GM19025 (cell line): ENCODE results near the gene BICD2.

Experiments
- ATAC-seq: cut with Tn5 transposase; IDR thresholded peaks from one replicate; pipeline ENCODE4 v1.9.1; 2021; ENCODE audit warnings: mild to moderate bottlenecking, low read depth, moderate library complexity; ENCODE audit not compliant: unreplicated experiment

The BICD2 gene

DNA sequence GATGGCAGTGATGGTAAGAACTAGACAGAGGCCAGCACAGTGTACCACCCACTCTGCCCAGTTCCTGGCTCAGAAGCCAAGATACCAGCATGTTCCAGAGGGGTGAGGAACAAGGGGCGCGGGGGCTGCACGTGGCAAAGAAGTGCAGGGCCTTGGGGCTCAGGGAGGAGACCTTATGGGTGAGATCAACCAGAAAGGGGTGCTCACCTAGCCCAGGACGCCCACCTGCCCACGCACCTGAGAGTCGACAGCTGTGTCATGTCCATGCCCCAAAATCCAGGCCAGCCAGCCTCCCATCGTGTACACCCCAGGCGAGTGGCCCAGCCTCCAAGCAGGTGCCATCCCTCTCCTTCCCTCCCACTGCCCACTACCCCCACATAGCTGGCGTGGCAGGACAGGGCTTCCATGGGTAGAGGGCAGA, 34.9 kb downstream of the BICD2 start:
- no peak for ATAC-seq

DNA sequence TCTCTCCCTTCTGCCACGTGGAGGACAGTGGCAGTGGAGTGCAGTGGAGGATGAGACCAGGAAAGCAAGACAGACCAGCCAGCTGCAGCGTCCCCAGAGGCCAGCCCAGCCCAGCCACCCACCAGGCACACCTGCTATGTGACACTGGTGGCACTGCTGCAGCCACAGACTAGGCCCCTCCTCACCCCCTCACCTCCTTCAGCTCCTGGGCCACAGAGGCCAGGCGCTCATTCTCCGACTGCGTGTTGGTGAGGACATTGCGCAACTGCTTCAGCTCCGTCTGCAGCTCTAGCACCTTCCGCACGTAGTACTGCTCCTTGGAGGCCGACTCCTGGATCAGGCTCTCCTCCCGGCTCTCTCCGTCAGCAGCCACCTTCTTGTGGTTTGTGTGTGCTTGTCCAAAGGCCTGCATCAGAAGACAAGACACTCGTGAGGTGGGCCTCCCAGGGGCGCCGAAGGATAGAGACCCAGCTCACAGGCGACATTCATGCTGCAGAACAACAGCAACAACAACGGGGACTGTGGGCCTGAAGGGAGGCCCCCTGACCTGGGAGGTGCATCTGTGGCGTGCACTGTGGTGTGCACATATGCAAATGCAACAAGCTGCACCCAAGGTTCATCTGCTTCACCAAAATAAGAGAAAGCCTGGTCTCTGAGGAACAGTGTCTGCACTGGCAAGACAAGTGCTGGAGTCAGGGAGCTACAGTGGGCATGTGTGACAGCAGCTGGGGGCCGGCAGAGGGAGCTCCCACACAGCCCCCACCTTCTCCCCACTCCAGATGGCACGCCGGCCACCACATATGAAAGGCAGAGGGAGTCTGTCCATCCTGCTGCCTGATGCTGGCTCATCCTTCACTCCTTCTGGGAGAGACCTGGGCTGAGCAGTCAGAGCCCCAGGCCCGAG, 35.5 kb downstream of the BICD2 start:
- ATAC-seq = peak; percentile 89

DNA sequence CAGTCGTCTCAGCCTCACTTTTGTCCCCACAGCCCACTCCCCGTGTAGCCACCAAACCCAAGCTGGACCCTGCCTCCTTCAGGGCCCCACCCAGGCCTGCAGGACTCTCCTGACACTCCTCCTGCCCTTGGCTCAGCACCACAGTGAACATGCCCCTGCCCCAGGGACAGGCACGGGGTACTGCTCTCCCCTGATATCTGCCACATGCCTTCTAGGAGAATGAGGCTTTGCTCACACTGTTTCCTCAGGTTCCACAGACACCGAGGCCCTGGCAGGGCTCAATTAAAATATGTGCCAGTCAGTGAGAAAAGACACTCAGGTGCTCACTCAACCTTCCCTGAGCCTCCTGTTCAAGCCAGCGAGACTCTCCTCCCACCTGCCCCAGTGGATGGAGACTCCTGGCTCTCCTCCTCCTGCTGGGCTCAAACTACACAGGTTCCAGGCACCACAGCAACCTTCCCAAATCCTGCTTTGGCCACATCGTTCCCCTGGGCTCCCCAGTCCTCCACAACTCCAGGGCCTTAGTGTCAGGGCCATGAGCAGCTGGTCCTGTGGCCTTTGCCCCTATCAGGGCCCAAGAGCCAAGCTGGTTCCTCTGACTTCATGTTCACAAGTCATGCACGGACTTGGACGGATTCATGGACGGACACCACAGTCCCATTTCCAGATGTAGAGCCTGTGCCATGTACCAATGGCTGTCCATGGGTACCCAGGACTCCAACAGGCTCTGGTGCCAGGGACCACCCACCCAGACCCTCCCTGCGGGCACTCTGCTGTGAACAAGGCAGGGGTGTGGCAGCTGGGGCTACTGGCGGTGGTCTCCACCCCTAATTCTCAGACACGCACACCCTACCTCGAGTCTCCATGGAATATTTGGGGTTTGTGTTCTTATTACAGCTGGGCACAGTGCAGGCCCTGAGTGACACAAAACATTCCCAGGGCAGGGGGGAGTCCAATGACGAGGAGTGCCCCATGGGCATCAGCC, 36.6 kb downstream of the BICD2 start:
- ATAC-seq = no peak

DNA sequence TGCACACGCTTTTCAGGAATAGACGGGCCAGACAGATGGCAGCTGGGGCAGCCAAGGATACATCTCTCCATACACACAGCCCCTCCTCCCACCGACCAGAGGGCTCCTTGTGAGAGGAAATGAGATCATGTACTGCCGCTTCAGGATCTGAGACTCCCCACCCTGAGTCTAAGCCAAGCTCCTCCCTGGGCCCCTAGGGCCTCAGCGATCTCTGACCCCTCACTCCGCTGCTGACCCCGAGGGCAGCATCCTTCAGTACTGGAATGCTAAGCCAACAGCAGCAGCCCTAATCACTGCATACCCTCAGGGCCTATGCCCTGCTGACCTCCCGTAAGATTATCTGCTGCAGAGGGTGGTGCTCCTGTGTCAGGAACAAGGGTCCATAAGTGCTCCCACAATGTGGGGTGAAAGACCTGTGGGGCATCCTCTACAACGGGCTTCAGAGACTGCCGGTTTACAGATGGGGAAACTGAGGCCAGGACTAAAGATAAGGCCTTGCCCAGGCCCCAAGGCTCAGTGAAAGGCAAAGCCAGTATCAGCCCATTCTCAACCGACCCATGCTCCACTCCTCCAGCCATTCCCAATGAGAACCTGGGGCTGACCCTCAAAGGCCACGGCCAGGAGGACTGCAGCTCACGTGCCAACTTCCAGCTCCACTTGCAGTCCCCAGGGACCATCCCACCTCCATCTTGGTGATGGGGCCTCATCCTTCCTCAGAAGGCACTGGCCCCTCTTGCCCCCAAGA, 37.5 kb downstream of the BICD2 start:
- no peak for ATAC-seq

- no peak for ATAC-seq
Observed at GRCh38 chr9:92726348-92726747, 38.3 kb downstream of the BICD2 start.

- no peak for ATAC-seq
Observed at GRCh38 chr9:92725766-92726165, 38.9 kb downstream of the BICD2 start.

- ATAC-seq = no peak
Observed at GRCh38 chr9:92725266-92725545, 39.4 kb downstream of the BICD2 start.

GRCh38 chr9:92724528-92725265, 39.9 kb downstream of the BICD2 start:
- ATAC-seq = no peak

- ATAC-seq = no peak
Observed at GRCh38 chr9:92723801-92724323, 40.8 kb downstream of the BICD2 start.

DNA sequence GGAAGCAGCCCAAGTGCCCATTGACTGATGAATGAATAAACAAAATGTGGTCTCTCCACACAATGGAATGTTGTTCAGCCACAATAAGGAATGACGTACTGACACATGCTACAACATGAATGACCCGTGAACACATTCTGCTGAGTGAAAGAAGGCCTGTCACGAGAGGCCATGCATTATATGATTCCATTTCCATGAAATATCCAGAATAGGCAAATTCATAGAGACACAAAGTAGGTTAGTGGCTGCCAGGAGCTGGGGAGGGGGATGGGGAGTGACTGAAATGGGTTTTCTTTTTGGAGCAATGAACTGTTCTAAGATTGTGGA, 41.4 kb downstream of the BICD2 start:
- no peak for ATAC-seq

DNA sequence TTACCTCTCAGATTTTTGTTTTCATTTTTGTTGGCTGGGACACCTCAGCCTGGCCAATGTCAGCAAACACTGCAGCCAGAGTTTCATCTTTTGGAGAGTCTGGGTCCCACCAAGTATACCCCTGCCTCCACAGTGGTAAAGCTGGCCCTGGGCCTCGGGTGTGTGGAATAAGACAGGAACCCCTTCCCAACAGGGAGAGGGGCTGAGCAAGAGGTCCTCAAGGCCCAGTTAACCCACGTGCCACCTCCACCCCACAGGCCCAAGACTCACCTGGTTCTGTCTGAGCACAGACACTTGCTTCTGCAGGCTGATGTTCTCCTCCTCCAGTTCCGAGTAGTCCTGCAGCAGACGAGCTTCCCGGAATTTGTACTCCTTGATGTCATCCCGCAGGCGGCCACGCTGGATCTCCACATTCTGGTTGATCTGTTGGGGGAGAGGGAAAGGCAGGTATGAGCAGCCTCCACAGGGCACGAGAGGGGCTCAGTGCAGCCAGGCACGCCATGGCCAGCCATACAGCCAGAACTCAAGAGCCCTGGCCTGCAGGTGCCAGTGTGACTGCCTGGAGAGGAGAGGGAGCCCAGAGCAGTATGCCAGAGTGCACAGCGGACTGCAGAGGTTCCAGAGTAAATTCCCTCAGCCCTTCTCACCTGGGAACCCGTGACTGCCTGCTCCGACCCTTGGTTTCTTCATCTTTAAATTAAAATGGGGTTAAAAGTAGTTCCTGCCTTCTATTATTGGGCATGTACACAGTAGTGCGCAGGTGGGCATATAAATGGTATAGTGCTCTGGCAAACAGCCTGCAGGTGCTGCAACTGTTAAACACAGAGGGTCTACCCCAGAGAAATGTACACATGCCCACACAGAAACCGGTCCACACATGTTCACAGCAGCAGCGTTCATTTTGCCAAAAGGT, 42.0 kb downstream of the BICD2 start:
- ATAC-seq = no peak

DNA sequence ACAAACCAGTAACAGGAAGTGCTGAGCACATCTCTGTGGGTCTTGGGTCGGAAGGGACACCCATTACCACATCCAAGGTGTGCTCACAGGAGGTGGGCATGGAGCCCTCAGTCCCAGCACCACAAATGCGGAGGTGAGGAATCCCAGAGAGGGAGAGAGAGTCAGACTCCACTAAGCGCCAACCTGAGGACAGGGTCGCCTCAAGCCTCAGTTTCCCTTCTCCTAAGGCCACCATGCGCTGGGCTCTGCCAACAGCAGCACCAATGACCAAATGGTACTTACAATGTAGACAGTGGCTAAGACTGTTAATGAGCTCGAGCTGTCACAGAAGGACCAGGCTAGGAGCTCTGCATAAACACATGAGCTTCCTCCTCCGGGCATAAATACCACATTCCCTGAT, 43.1 kb downstream of the BICD2 start:
- no peak for ATAC-seq

DNA sequence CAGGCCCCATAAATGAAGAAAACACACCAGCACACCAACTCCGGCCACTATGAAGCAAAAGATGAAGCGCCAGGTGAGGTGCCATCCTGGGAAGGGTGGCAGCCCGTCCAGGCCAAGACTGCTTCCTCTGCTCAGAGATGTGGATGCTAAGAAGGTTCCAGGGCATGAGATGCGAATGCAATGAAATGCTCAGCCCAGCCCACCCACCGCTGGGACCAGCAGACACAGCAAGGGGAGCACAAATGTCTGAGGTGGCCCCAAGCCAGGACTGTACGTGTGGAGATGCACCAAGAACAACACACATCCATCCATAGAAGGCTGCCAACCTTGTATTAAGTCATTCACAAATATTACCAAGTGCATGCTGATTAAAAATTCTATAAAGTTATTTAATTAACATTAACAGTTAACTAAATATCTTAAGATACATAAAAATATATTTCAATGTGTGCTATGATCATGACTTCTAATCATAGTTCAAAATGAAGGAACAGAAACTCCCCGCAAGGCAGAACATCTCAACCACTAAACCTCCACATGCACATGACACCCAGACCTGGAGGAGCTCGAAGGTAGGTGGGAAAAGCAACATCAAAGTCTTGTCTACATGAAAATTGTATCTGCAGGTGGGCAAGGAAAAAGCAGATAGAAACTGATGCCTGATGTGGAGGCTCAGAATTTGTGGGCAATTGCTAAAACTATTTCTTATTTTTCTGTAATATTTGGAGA, 43.7 kb downstream of the BICD2 start:
- no peak for ATAC-seq

DNA sequence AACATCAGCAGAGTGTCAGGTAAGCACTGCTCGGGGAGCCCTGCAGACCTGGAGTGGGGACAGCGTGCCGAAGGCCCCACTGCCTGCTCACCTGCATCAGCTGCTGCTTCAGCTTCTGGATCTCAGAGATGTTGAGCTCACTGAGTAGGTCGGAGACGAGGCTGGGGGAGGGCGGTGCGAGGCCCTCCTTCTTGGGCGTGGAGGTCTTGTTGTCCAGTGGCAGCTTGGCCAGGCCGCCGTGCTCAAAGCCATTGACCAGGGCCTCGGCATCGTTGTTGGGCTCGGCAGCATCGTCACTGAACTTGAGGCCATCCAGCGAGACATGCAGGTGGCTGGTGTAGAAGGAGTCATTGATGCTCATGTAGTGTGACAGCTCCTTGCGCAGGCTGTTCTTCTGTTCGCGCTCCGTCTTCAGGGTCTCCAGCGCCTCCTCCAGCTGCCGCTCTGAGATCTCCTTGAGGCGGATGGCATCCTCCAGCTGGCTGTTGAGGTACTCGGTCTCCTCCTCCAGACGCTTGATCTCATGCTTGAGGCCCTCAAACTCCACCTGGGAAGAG, 44.3 kb downstream of the BICD2 start:
- no peak for ATAC-seq

DNA sequence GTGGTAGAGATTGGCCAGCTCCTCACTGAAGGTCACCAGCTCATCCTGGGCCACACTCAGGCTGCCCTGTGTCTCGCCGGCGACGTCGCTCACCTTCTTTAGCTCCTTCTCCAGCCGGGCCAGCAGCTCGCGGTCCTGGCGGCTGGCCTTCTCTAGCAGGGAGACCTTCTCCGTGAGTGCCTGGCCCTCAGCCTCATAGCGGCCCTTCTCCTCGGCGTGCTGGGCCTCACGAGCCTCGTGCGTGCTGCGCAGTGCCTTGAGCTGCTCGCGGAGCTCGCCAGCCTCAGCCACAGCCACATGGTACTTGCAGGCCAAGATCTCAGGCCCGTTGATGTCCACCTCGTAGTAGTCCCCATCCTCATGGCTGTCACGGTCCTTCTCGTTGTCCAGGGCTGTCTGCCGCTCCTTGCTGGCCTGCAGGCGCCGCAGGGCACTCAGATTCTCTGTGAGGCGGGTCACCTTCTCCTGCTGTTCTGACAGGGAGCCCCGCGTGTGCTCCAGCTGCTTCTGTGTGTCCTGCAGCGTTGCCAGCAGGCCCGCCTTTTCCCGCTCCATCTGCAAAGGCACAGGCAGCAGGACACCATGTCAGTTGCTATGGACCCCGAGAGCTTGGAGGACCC, 45.5 kb downstream of the BICD2 start:
- no peak for ATAC-seq

DNA sequence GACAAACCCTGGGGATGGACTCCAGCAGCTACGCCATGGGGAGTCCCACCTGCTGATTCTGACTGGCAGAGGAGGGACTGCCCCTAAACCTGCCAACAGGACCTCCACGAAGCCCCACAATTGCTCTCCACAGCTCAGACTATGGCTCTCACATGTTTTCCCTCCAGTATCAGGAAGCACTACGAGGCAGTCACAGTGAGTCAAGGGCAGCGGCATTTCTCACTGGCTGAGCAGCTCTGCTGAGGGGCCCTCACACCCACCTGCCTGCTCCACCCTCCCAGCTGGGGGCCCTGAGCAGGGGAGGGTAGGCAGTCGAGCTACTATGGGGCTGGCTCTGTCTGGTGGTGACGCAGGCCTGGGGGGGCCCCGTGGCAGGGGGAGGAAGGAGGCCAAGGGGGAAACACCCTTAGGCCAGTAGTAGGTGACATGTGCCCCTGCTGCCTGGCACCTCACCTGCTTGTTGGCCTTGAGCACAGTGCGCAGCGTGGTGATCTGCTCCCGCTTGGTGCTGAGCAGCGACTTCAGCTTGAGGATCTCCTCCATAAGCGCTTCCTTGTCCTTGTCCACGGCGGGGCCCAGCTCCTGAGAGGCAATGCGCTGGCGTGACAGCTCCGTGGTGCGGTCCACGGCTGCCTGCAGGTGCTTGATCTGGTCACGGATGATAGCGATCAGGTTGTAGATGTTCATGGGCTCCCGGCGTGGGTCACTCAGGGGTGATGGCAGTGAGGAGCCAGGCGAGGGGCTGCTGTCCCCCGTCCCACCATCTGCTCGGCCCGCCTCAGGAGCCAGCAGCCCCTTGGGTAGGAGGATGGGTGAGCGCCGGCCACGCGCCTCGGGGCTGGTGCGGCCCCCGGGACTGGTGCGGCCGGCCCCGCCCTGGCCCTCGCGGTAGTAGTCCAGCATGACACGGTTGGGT, 46.3 kb downstream of the BICD2 start:
- no peak for ATAC-seq
